Measurements from ENCODE around the gene PI4KB. TPM values are rescaled to one million over a fixed set of nuclear protein-coding genes. Genes with fewer than 3 reads are reported as not detected.

The PI4KB gene
- total RNA-seq: 46.3 and 52.0 TPM in 2 replicates
- long read RNA-seq, transcript PI4KB-203 (11 exons, 3,934 nt): major isoform, 8 of 26 reads
- long read RNA-seq, partial matches to known transcripts: 7 of 26 reads
- long read RNA-seq, other reads (novel, unspliced or antisense): 8 of 26 reads

GRCh38 chr1:151327223-151327902 is at the start of gene PI4KB:
TSS of gene PI4KB (minus strand) at chr1:151327416. CDS start at chr1:151316481, 10,935 bp downstream.
- Mint-ChIP-seq H3K36me3 (ENCODE audit: low read depth) (no peaks in the 10 kb centered on the region), H3K4me1 (peaks cover 32% of the 10 kb centered on the region), H3K27me3 (ENCODE audit: low read depth) (no peaks in the 10 kb centered on the region), H3K9me3 (no peaks in the 10 kb centered on the region), H3K27ac (ENCODE audit: unreplicated experiment) (peak within 1 kb of the TSS; percentile 98), H3K4me3 (peak within 1 kb of the TSS; percentile 94)
- TF ChIP-seq CTCF (conservative IDR thresholded peaks at IDR 0.05): no peak
- DNase-seq (ENCODE audit: low read depth, low spot score): peak; percentile 84

DNA sequence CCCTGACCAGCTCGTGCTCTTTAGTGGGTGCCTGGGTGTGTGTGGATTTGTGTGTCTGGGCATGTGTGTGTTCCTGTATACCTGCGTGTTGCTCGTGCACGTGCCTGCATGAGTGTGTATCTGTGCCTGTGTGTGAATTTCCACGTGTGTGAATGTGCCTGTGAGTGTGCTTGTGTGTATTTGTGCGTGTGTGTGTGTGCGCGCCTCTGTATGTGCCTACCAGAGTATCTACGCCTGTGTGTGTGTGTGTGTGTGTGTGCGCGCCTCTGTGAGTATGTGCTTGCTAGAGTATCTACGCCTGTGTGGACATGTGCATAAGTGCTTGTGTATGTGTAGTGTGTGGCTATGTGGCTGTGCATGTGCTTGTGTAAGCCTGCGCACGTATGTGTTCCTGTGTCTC is 46.0 kb upstream of the PI4KB start:
- TF ChIP-seq CTCF (conservative IDR thresholded peaks at IDR 0.05): no peak
- no peak for DNase-seq (ENCODE audit: low read depth, low spot score)
- Mint-ChIP-seq H3K36me3 (ENCODE audit: low read depth) (no peaks in the 10 kb centered on the region), H3K27ac (ENCODE audit: unreplicated experiment) (no peak overlapping the region), H3K27me3 (ENCODE audit: low read depth) (no peaks in the 10 kb centered on the region), H3K4me1 (peaks cover 29% of the 10 kb centered on the region), H3K9me3 (no peaks in the 10 kb centered on the region), H3K4me3 (peak overlapping the region; percentile 33)

GRCh38 chr1:151372058-151372934 is 45.1 kb upstream of the PI4KB start, which contains the start of gene SELENBP1:
TSS of gene SELENBP1 (minus strand) at chr1:151372705. CDS start at chr1:151372641, 64 bp downstream.
- Mint-ChIP-seq H3K4me3 (peak within 1 kb of the TSS; percentile 79), H3K9me3 (no peaks in the 10 kb centered on the region), H3K36me3 (ENCODE audit: low read depth) (no peaks in the 10 kb centered on the region), H3K27ac (ENCODE audit: unreplicated experiment) (peak within 1 kb of the TSS; percentile 87), H3K4me1 (peaks cover 29% of the 10 kb centered on the region), H3K27me3 (ENCODE audit: low read depth) (no peaks in the 10 kb centered on the region)
- no peak for TF ChIP-seq CTCF (conservative IDR thresholded peaks at IDR 0.05)
- peak; percentile 54 for DNase-seq (ENCODE audit: low read depth, low spot score)

- TF ChIP-seq CTCF (conservative IDR thresholded peaks at IDR 0.05): no peak
- Mint-ChIP-seq H3K27ac (ENCODE audit: unreplicated experiment) (peak overlapping the region; percentile 60), H3K36me3 (ENCODE audit: low read depth) (no peaks in the 10 kb centered on the region), H3K4me3 (peak overlapping the region; percentile 11), H3K27me3 (ENCODE audit: low read depth) (no peaks in the 10 kb centered on the region), H3K4me1 (peaks cover 29% of the 10 kb centered on the region), H3K9me3 (no peaks in the 10 kb centered on the region)
- no peak for DNase-seq (ENCODE audit: low read depth, low spot score)
Observed at GRCh38 chr1:151371370-151372057, 44.3 kb upstream of the PI4KB start.

All from neural crest cell (in vitro differentiated cells).